ENCODE data around the gene ZC3H6.
"Not testable (repeated sequence)": the region's sequence is repeated elsewhere in the genome, so short reads cannot be mapped to it uniquely, and the experiment has no call there.

DNA sequence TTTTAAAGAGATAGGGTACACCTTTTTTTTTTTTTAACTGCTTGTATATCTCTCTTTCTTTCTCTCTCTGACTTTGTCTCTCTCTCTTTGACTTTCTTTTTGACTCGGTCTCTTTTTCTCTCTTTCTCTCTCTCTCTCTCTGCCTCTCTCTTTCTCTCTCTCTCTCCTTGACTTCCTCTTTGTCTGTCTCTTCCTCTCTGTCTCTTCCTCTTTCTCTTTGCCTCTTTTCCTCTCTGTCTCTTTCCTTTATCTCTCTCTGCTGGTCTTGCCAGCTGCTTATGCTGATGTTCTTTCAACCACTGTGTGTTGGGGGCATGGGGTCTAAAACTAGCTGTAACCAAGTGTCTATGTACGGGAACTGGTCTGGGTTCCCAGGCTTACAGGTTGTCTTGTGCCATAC is 76.9 kb downstream of the ZC3H6 start:
- TF ChIP-seq, protein P1, sequence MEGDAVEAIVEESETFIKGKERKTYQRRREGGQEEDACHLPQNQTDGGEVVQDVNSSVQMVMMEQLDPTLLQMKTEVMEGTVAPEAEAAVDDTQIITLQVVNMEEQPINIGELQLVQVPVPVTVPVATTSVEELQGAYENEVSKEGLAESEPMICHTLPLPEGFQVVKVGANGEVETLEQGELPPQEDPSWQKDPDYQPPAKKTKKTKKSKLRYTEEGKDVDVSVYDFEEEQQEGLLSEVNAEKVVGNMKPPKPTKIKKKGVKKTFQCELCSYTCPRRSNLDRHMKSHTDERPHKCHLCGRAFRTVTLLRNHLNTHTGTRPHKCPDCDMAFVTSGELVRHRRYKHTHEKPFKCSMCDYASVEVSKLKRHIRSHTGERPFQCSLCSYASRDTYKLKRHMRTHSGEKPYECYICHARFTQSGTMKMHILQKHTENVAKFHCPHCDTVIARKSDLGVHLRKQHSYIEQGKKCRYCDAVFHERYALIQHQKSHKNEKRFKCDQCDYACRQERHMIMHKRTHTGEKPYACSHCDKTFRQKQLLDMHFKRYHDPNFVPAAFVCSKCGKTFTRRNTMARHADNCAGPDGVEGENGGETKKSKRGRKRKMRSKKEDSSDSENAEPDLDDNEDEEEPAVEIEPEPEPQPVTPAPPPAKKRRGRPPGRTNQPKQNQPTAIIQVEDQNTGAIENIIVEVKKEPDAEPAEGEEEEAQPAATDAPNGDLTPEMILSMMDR (IDR thresholded peaks at IDR 0.05), result not testable (repeated sequence)
- not testable (repeated sequence) for TF ChIP-seq POLR2A (IDR thresholded peaks at IDR 0.05)

Data from uterus (tissue), 2 donors.